Keratinocyte (primary cell): ENCODE measurements around the gene PCDHB13.
"Not testable (repeated sequence)": the region's sequence is repeated elsewhere in the genome, so short reads cannot be mapped to it uniquely, and the experiment has no call there.

ENCODE experiments used
- CTCF ChIP-seq, 3 experiments: IDR thresholded peaks in 1 of 3; conservative IDR thresholded peaks in 1 of 3; optimal IDR thresholded peaks in 1 of 3; 2 replicates in 2 of 3; 3 replicates in 1 of 3; pipeline versions ENCODE3 to v1.5.1; 2011; ENCODE audit warnings: low read length in 3 of 3, mild to moderate bottlenecking in 3 of 3, moderate library complexity in 2 of 3, control low read depth in 1 of 3, inconsistent platforms in 1 of 3; ENCODE audit not compliant: insufficient read depth in 2 of 3; ENCODE audit errors: extremely low read depth in 1 of 3
- EZH2 ChIP-seq: IDR thresholded peaks from one replicate; pipeline ENCODE4 v1.6.1; 2012; ENCODE audit warnings: inconsistent platforms, mild to moderate bottlenecking, low read length, moderate library complexity

GRCh38 chr5:141188682-141189081, 25.0 kb upstream of the PCDHB13 start:
- TF ChIP-seq CTCF (optimal IDR thresholded peaks at IDR 0.05 in 1 of 3, IDR thresholded peaks at IDR 0.05 in 1 of 3, conservative IDR thresholded peaks at IDR 0.05 in 1 of 3; ENCODE audit: extremely low read depth in 1 of 3, insufficient read depth in 2 of 3, low read length in 3 of 3); EZH2: not testable (repeated sequence)
